Skeletal muscle satellite cell (primary cell): ENCODE measurements around the gene WDR55.
A peak's percentile ranks its signal among the peaks of the same experiment; 100 is the strongest.
"Not testable (repeated sequence)": the region's sequence is repeated elsewhere in the genome, so short reads cannot be mapped to it uniquely, and the experiment has no call there.

Source experiments
- H3K27me3 ChIP-seq: 2 replicates; pipeline ENCODE4 v1.7.0; 2013; ENCODE audit warnings: low read length; ENCODE audit not compliant: control insufficient read depth, insufficient read depth
- H3K36me3 ChIP-seq: 2 replicates; pipeline ENCODE4 v1.7.0; 2013; ENCODE audit warnings: mild to moderate bottlenecking, control low read depth, low read length; ENCODE audit not compliant: insufficient read depth
- H3K4me1 ChIP-seq: 2 replicates; pipeline ENCODE4 v1.7.0; 2013; ENCODE audit warnings: low read length; ENCODE audit not compliant: control insufficient read depth, insufficient read depth
- H3K4me2 ChIP-seq: 2 replicates; pipeline ENCODE4 v1.7.0; 2013; ENCODE audit warnings: mild to moderate bottlenecking, low read length
- H3K4me3 ChIP-seq: 2 replicates; pipeline ENCODE4 v1.7.0; 2013; ENCODE audit warnings: low read length
- H3K9ac ChIP-seq: 2 replicates; pipeline ENCODE4 v1.7.0; 2013; ENCODE audit warnings: mild to moderate bottlenecking, low read depth, low read length, moderate library complexity
- H3K9me3 ChIP-seq: replicated peaks from 2 replicates; pipeline ENCODE4 v1.7.0; 2013; ENCODE audit warnings: mild to moderate bottlenecking, control low read depth, low read length

The WDR55 gene

GRCh38 chr5:140690941-140691924 lies 26.5 kb downstream of the WDR55 start, which contains the start of the genes HARS1 and HARS2:
HARS1 (minus strand) TSS chr5:140691370; CDS start chr5:140691304, 66 bp downstream.
HARS2 (plus strand) TSS chr5:140691455; CDS start chr5:140691649, 194 bp downstream.
- peaks cover 11% of the 10 kb centered on the region for H3K4me1 ChIP-seq
- peak within 1 kb of the TSS; percentile 97 for H3K4me2 ChIP-seq
- H3K27me3 ChIP-seq, result no peaks in the 10 kb centered on the region
- H3K4me3 ChIP-seq, result peak within 1 kb of the TSS; percentile 83
- H3K9ac ChIP-seq, result peak within 1 kb of the TSS; percentile 96
- H3K9me3 ChIP-seq, result no peaks in the 10 kb centered on the region
- H3K36me3 ChIP-seq, result peaks cover 49% of the 10 kb centered on the region

- Histone ChIP-seq H3K9ac (no peak overlapping the region), H3K4me3 (no peak overlapping the region), H3K9me3 (no peaks in the 10 kb centered on the region), H3K4me2 (peak overlapping the region; percentile 17), H3K27me3 (no peaks in the 10 kb centered on the region), H3K4me1 (peaks cover 11% of the 10 kb centered on the region), H3K36me3 (peaks cover 61% of the 10 kb centered on the region)
Measured at GRCh38 chr5:140694276-140694675, 29.6 kb downstream of the WDR55 start.

- H3K27me3 ChIP-seq, result no peaks in the 10 kb centered on the region
- no peak overlapping the region for H3K4me2 ChIP-seq
- no peak overlapping the region for H3K4me3 ChIP-seq
- no peak overlapping the region for H3K9ac ChIP-seq
- H3K36me3 ChIP-seq, result peaks cover 62% of the 10 kb centered on the region
- H3K4me1 ChIP-seq, result peaks cover 13% of the 10 kb centered on the region
- H3K9me3 ChIP-seq, result no peaks in the 10 kb centered on the region
Measured at GRCh38 chr5:140696891-140697492, 32.3 kb downstream of the WDR55 start.

- Histone ChIP-seq H3K4me1 (peaks cover 5% of the 10 kb centered on the region), H3K9ac (peak within 1 kb of the TSS; percentile 89), H3K9me3 (no peaks in the 10 kb centered on the region), H3K4me3 (peak within 1 kb of the TSS; percentile 75), H3K27me3 (no peaks in the 10 kb centered on the region), H3K36me3 (peaks cover 72% of the 10 kb centered on the region), H3K4me2 (peak within 1 kb of the TSS; percentile 83)
Measured at GRCh38 chr5:140700177-140701144, 35.8 kb downstream of the WDR55 start, which contains the start of gene ZMAT2. ZMAT2 (plus strand) TSS chr5:140700447; CDS start chr5:140700461, 14 bp downstream.

- no peak overlapping the region for H3K9ac ChIP-seq
- H3K4me2 ChIP-seq, result no peak overlapping the region
- H3K9me3 ChIP-seq, result no peaks in the 10 kb centered on the region
- H3K4me3 ChIP-seq, result no peak overlapping the region
- H3K4me1 ChIP-seq, result peaks cover 6% of the 10 kb centered on the region
- H3K36me3 ChIP-seq, result peaks cover 42% of the 10 kb centered on the region
- H3K27me3 ChIP-seq, result no peaks in the 10 kb centered on the region
Measured at GRCh38 chr5:140707812-140708211, 43.1 kb downstream of the WDR55 start.

- not testable (repeated sequence) for H3K4me2 ChIP-seq, H3K9ac ChIP-seq, H3K4me3 ChIP-seq, H3K9me3 ChIP-seq, H3K4me1 ChIP-seq, H3K27me3 ChIP-seq
- H3K36me3 ChIP-seq, result peaks cover 35% of the 10 kb centered on the region
Measured at GRCh38 chr5:140708787-140709186, 44.1 kb downstream of the WDR55 start.

GRCh38 chr5:140710899-140711552 lies 46.3 kb downstream of the WDR55 start:
- peak overlapping the region; percentile 77 for H3K4me3 ChIP-seq
- H3K36me3 ChIP-seq, result peaks cover 14% of the 10 kb centered on the region
- no peaks in the 10 kb centered on the region for H3K27me3 ChIP-seq
- no peaks in the 10 kb centered on the region for H3K9me3 ChIP-seq
- peak overlapping the region; percentile 88 for H3K4me2 ChIP-seq
- peak overlapping the region; percentile 68 for H3K9ac ChIP-seq
- H3K4me1 ChIP-seq, result peaks cover 6% of the 10 kb centered on the region

- H3K27me3 ChIP-seq, result no peaks in the 10 kb centered on the region
- peaks cover 8% of the 10 kb centered on the region for H3K36me3 ChIP-seq
- peak overlapping the region; percentile 7 for H3K4me2 ChIP-seq
- H3K4me3 ChIP-seq, result no peak overlapping the region
- H3K9me3 ChIP-seq, result no peaks in the 10 kb centered on the region
- H3K9ac ChIP-seq, result no peak overlapping the region
- peaks cover 6% of the 10 kb centered on the region for H3K4me1 ChIP-seq
Measured at GRCh38 chr5:140711794-140712193, 47.1 kb downstream of the WDR55 start.

- H3K4me1 ChIP-seq, result peaks cover 11% of the 10 kb centered on the region
- no peaks in the 10 kb centered on the region for H3K9me3 ChIP-seq
- H3K9ac ChIP-seq, result no peak overlapping the region
- H3K36me3 ChIP-seq, result no peaks in the 10 kb centered on the region
- H3K4me2 ChIP-seq, result no peak overlapping the region
- no peak overlapping the region for H3K4me3 ChIP-seq
- no peaks in the 10 kb centered on the region for H3K27me3 ChIP-seq
Measured at GRCh38 chr5:140713562-140714094, 48.9 kb downstream of the WDR55 start.

- not testable (repeated sequence) for H3K4me2 ChIP-seq, H3K36me3 ChIP-seq, H3K9me3 ChIP-seq, H3K4me3 ChIP-seq, H3K27me3 ChIP-seq, H3K4me1 ChIP-seq, H3K9ac ChIP-seq
Measured at GRCh38 chr5:140716238-140716637, 51.5 kb downstream of the WDR55 start.
